Mesodermal cell (in vitro differentiated cells): ENCODE measurements around the gene HUS1B.

Source experiments
- H3K27ac ChIP-seq: 2 replicates; pipeline ENCODE4 v1.7.0; 2013; ENCODE audit warnings: mild to moderate bottlenecking, low read depth, low read length, moderate library complexity; ENCODE audit not compliant: severe bottlenecking
- H3K36me3 ChIP-seq: 2 replicates; pipeline ENCODE4 v1.7.1; 2013; ENCODE audit warnings: mild to moderate bottlenecking, low read length, moderate library complexity; ENCODE audit not compliant: control insufficient read depth, insufficient read depth
- H3K4me1 ChIP-seq: one replicate; pipeline ENCODE4 v1.7.1; 2013; ENCODE audit warnings: mild to moderate bottlenecking, low read length; ENCODE audit not compliant: insufficient read depth, control insufficient read depth, poor library complexity, severe bottlenecking
- H3K4me3 ChIP-seq: 2 replicates; pipeline ENCODE4 v1.7.0; 2013; ENCODE audit warnings: low read length, control low read depth, mild to moderate bottlenecking; ENCODE audit not compliant: insufficient read depth, poor library complexity, severe bottlenecking; ENCODE audit errors: extremely low read depth
- H3K9me3 ChIP-seq: 2 replicates; pipeline ENCODE4 v1.7.1; 2013; ENCODE audit warnings: mild to moderate bottlenecking, low read length, moderate library complexity; ENCODE audit not compliant: control insufficient read depth
- WGBS, 2 experiments: methylation state at CpG; one replicate each; pipeline ENCODE4 v1.1.5; 2013; ENCODE audit warnings: missing lambda C conversion rate in 2 of 2; ENCODE audit not compliant: insufficient coverage in 2 of 2; 5-methylcytosine and 5-hydroxymethylcytosine counted together

Gene HUS1B

GRCh38 chr6:622462-622861 lies 34.4 kb downstream of the HUS1B start:
- no peak overlapping the region for H3K27ac ChIP-seq
- 88 to 100% methylated on average over 1 to 3 of the region's 7 CpGs for WGBS, 2 experiments
- H3K4me3 ChIP-seq, result no peak overlapping the region
- H3K9me3 ChIP-seq, result no peaks in the 10 kb centered on the region
- H3K36me3 ChIP-seq, result peaks cover 25% of the 10 kb centered on the region
- peaks cover 11% of the 10 kb centered on the region for H3K4me1 ChIP-seq

- no peak overlapping the region for H3K27ac ChIP-seq
- H3K9me3 ChIP-seq, result no peaks in the 10 kb centered on the region
- H3K4me1 ChIP-seq, result peaks cover 6% of the 10 kb centered on the region
- peaks cover 29% of the 10 kb centered on the region for H3K36me3 ChIP-seq
- WGBS, 2 experiments, result 95 to 98% methylated on average over 8 of the region's 9 CpGs
- no peak overlapping the region for H3K4me3 ChIP-seq
Observed at GRCh38 chr6:621931-622330, 35.0 kb downstream of the HUS1B start.

- Histone ChIP-seq H3K9me3 (no peaks in the 10 kb centered on the region), H3K36me3 (peaks cover 31% of the 10 kb centered on the region), H3K4me3 (no peak overlapping the region), H3K27ac (no peak overlapping the region), H3K4me1 (peaks cover 2% of the 10 kb centered on the region)
- WGBS, 2 experiments, result 86 to 91% methylated on average over 3 to 4 of the region's 4 CpGs
Observed at GRCh38 chr6:620950-621349, 36.0 kb downstream of the HUS1B start.

GRCh38 chr6:620166-620565 lies 36.7 kb downstream of the HUS1B start:
- Histone ChIP-seq H3K4me1 (peaks cover 2% of the 10 kb centered on the region), H3K27ac (no peak overlapping the region), H3K9me3 (no peaks in the 10 kb centered on the region), H3K36me3 (peaks cover 31% of the 10 kb centered on the region), H3K4me3 (no peak overlapping the region)
- WGBS, 2 experiments, result 96 to 98% methylated on average over 7 to 8 of the region's 11 CpGs

GRCh38 chr6:617456-618100 lies 39.3 kb downstream of the HUS1B start:
- Histone ChIP-seq H3K27ac (no peak overlapping the region), H3K36me3 (peaks cover 26% of the 10 kb centered on the region), H3K9me3 (no peaks in the 10 kb centered on the region), H3K4me1 (peaks cover 2% of the 10 kb centered on the region), H3K4me3 (no peak overlapping the region)
- 71 to 79% methylated on average over 4 to 6 of the region's 11 CpGs for WGBS, 2 experiments

- 88 to 91% methylated on average over 7 of the region's 7 CpGs for WGBS, 2 experiments
- Histone ChIP-seq H3K9me3 (no peaks in the 10 kb centered on the region), H3K36me3 (peaks cover 10% of the 10 kb centered on the region), H3K4me1 (peaks cover 2% of the 10 kb centered on the region), H3K4me3 (no peak overlapping the region), H3K27ac (no peak overlapping the region)
Observed at GRCh38 chr6:613981-614380, 42.9 kb downstream of the HUS1B start.

GRCh38 chr6:611928-612327 lies 45.0 kb downstream of the HUS1B start:
- H3K27ac ChIP-seq, result no peak overlapping the region
- no peak overlapping the region for H3K4me3 ChIP-seq
- no peaks in the 10 kb centered on the region for H3K9me3 ChIP-seq
- H3K4me1 ChIP-seq, result no peaks in the 10 kb centered on the region
- 0 to 100% methylated on average over 1 of the region's 4 CpGs for WGBS, 2 experiments
- peaks cover 5% of the 10 kb centered on the region for H3K36me3 ChIP-seq

GRCh38 chr6:610882-611281 lies 46.0 kb downstream of the HUS1B start:
- no peak overlapping the region for H3K27ac ChIP-seq
- peaks cover 9% of the 10 kb centered on the region for H3K36me3 ChIP-seq
- H3K4me3 ChIP-seq, result no peak overlapping the region
- no peaks in the 10 kb centered on the region for H3K4me1 ChIP-seq
- WGBS, 2 experiments, result no CpG with 5 or more reads among the region's 2 CpGs
- H3K9me3 ChIP-seq, result no peaks in the 10 kb centered on the region

GRCh38 chr6:609905-610304 lies 47.0 kb downstream of the HUS1B start:
- H3K27ac ChIP-seq, result no peak overlapping the region
- no peak overlapping the region for H3K4me3 ChIP-seq
- WGBS, 2 experiments, result 100% methylated on average over 1 of the region's 4 CpGs; no CpG with 5 or more reads in 1 of the 2 experiments
- no peaks in the 10 kb centered on the region for H3K4me1 ChIP-seq
- no peaks in the 10 kb centered on the region for H3K9me3 ChIP-seq
- H3K36me3 ChIP-seq, result peaks cover 9% of the 10 kb centered on the region

GRCh38 chr6:606829-607379 lies 50.0 kb downstream of the HUS1B start:
- no peak overlapping the region for H3K27ac ChIP-seq
- H3K4me1 ChIP-seq, result no peaks in the 10 kb centered on the region
- 96% methylated on average over 9 to 12 of the region's 14 CpGs for WGBS, 2 experiments
- H3K36me3 ChIP-seq, result peaks cover 16% of the 10 kb centered on the region
- H3K9me3 ChIP-seq, result no peaks in the 10 kb centered on the region
- no peak overlapping the region for H3K4me3 ChIP-seq
